GM23248 (cell line): ENCODE data around the gene CD4. TPM values are rescaled to one million over a fixed set of nuclear protein-coding genes. Genes with fewer than 3 reads are reported as not detected.
A peak's percentile ranks its signal among the peaks of the same experiment; 100 is the strongest.

Experiments used
- DNase-seq: peaks from one replicate; pipeline ENCODE4 v3.0.0-alpha.2; 2015
- H2AFZ ChIP-seq: fragments of 200-600 bp; sonication (generic); 2 replicates; pipeline ENCODE4 v1.6.1; 2016; ENCODE audit warnings: antibody characterized with exemption
- H3F3A ChIP-seq: fragments of 200-600 bp; sonication (generic); 2 replicates; pipeline ENCODE4 v1.6.1; 2016; ENCODE audit warnings: mild to moderate bottlenecking, antibody characterized with exemption, mixed run types; ENCODE audit not compliant: insufficient read depth
- H3K27ac ChIP-seq: fragments of 200-600 bp; sonication (generic); 2 replicates; pipeline ENCODE4 v1.5.1; 2016; ENCODE audit warnings: mild to moderate bottlenecking
- H3K27me3 ChIP-seq: fragments of 200-600 bp; sonication (generic); replicated peaks from 2 replicates; pipeline ENCODE4 v1.6.1; 2016; ENCODE audit warnings: mild to moderate bottlenecking; ENCODE audit not compliant: insufficient read depth
- H3K36me3 ChIP-seq: fragments of 200-600 bp; sonication (generic); 2 replicates; pipeline ENCODE4 v1.6.1; 2016; ENCODE audit warnings: low read depth, mild to moderate bottlenecking
- H3K4me1 ChIP-seq: fragments of 200-600 bp; sonication (generic); 2 replicates; pipeline ENCODE4 v1.6.1; 2016; ENCODE audit warnings: mild to moderate bottlenecking; ENCODE audit not compliant: insufficient read depth
- H3K4me2 ChIP-seq: fragments of 200-600 bp; sonication (generic); one replicate; pipeline ENCODE4 v1.6.1; 2016; ENCODE audit warnings: mild to moderate bottlenecking; ENCODE audit not compliant: unreplicated experiment
- H3K4me3 ChIP-seq: fragments of 200-600 bp; sonication (generic); 2 replicates; pipeline ENCODE4 v1.5.1; 2016; ENCODE audit warnings: mild to moderate bottlenecking
- H3K79me2 ChIP-seq: fragments of 200-600 bp; sonication (generic); 2 replicates; pipeline ENCODE4 v1.6.1; 2016; ENCODE audit warnings: mild to moderate bottlenecking; ENCODE audit not compliant: insufficient read depth
- H3K9ac ChIP-seq: fragments of 200-600 bp; sonication (generic); 2 replicates; pipeline ENCODE4 v1.6.1; 2016; ENCODE audit warnings: mild to moderate bottlenecking
- H3K9me2 ChIP-seq: fragments of 200-600 bp; sonication (generic); 2 replicates; pipeline ENCODE4 v1.6.1; 2016; ENCODE audit warnings: mixed run types, mild to moderate bottlenecking, moderate library complexity; ENCODE audit not compliant: insufficient read depth
- H3K9me3 ChIP-seq: fragments of 200-600 bp; sonication (generic); one replicate; pipeline ENCODE4 v1.6.1; 2017; ENCODE audit warnings: low read depth
- H4K20me1 ChIP-seq: fragments of 200-600 bp; sonication (generic); 2 replicates; pipeline ENCODE4 v1.6.0; 2016; ENCODE audit not compliant: insufficient read depth
- EZH2 ChIP-seq: fragments of 200-600 bp; sonication (generic); IDR thresholded peaks from 2 replicates; pipeline ENCODE4 v1.6.1; 2018; ENCODE audit warnings: antibody characterized with exemption, mild to moderate bottlenecking; ENCODE audit not compliant: insufficient read depth, poor library complexity, severe bottlenecking
- EZH2phosphoT487 ChIP-seq: fragments of 200-600 bp; sonication (generic); IDR thresholded peaks from 2 replicates; pipeline ENCODE4 v1.6.1; 2018; ENCODE audit warnings: antibody characterized with exemption, moderate library complexity, mild to moderate bottlenecking, low read depth; ENCODE audit not compliant: insufficient read depth
- WGBS, 2 experiments: methylation state at CpG; one replicate each; pipeline ENCODE4 v1.1.6; 2015 to 2017; ENCODE audit warnings: low lambda C conversion rate in 2 of 2, low coverage in 1 of 2; ENCODE audit errors: missing lambda C conversion rate in 2 of 2; 5-methylcytosine and 5-hydroxymethylcytosine counted together
- in situ Hi-C: fragments of 300-500 bp; cut with MboI; formaldehyde crosslinking; loops from 2 replicates; pipeline ENCODE4 v1.15.0; 2020
- polyA plus RNA-seq: library from polyadenylated mRNA; unstranded; fragments of >200 nt; fragmentation: Nextera tagmentation; extraction: Ambion mirVana; gene quantifications from 2 replicates; pipeline ENCODE4 v1.2.1, GENCODE V29; 2016
- total RNA-seq: library from RNA; depleted of rRNA; stranded (reverse); fragments of >200 nt; shearing (Covaris generic); gene quantifications from 2 replicates; pipeline ENCODE4 v1.2.3, GENCODE V29; 2014

CD4 gene
- total and polyA plus RNA-seq, 2 experiments from 2014 or later, result not detected

- 55% methylated on average over 4 of the region's 4 CpGs for WGBS, 2 experiments
- Histone ChIP-seq H3K79me2 (peaks cover 16% of the 10 kb centered on the region), H3K9ac (peak overlapping the region; percentile 48), H4K20me1 (no peaks in the 10 kb centered on the region), H3K36me3 (no peaks in the 10 kb centered on the region), H3K4me1 (peaks cover 31% of the 10 kb centered on the region), H3K4me3 (peak overlapping the region; percentile 98; the same call in 1 of the 2 replicates), H3K9me3 (no peaks in the 10 kb centered on the region), H3F3A (peaks cover 27% of the 10 kb centered on the region), H3K27ac (peak overlapping the region; percentile 73), H3K4me2 (peak overlapping the region; percentile 72), H2AFZ (peak overlapping the region; percentile 90), H3K9me2 (no peaks in the 10 kb centered on the region), H3K27me3 (no peaks in the 10 kb centered on the region)
- TF ChIP-seq EZH2 (no peak), EZH2phosphoT487 (no peak)
- in situ Hi-C loops, result no loop called here
- no peak for DNase-seq
These were observed 25.9 kb upstream of the CD4 start for GRCh38 chr12:6763380-6763779.

GRCh38 chr12:6764011-6764828 lies 25.1 kb upstream of the CD4 start:
- in situ Hi-C loops, result no loop called here
- Histone ChIP-seq H3K27ac (peak overlapping the region; percentile 73), H3F3A (peaks cover 27% of the 10 kb centered on the region), H3K36me3 (no peaks in the 10 kb centered on the region), H3K4me3 (peak overlapping the region; percentile 98), H3K9me3 (no peaks in the 10 kb centered on the region), H3K79me2 (peaks cover 24% of the 10 kb centered on the region), H2AFZ (peak overlapping the region; percentile 90), H3K27me3 (no peaks in the 10 kb centered on the region), H4K20me1 (peaks cover under 1% of the 10 kb centered on the region; the same call in 1 of the 2 replicates), H3K9me2 (no peaks in the 10 kb centered on the region), H3K4me2 (peak overlapping the region; percentile 72), H3K9ac (peak overlapping the region; percentile 48), H3K4me1 (peaks cover 37% of the 10 kb centered on the region)
- WGBS, 2 experiments, result 1 to 5% methylated on average over 10 to 16 of the region's 16 CpGs
- TF ChIP-seq EZH2 (no peak), EZH2phosphoT487 (no peak)
- peak; percentile 96 for DNase-seq

- H3K4me3 ChIP-seq, result peak overlapping the region; percentile 98
- 0 out of 2 replicates have a peak overlapping the region, but pooled peaks have one; percentile 90 for H2AFZ ChIP-seq
- 50 to 52% methylated on average over 7 of the region's 7 CpGs for WGBS, 2 experiments
- H3K9me3 ChIP-seq, result no peaks in the 10 kb centered on the region
- peak overlapping the region; percentile 73 for H3K27ac ChIP-seq
- peaks cover 27% of the 10 kb centered on the region for H3F3A ChIP-seq
- H3K9me2 ChIP-seq, result no peaks in the 10 kb centered on the region
- no peaks in the 10 kb centered on the region for H3K27me3 ChIP-seq
- peak overlapping the region; percentile 48 for H3K9ac ChIP-seq
- peaks cover 9% of the 10 kb centered on the region; the same call in 1 of the 2 replicates for H4K20me1 ChIP-seq
- peak; percentile 54 for DNase-seq
- in situ Hi-C loops, result no loop called here
- TF ChIP-seq EZH2phosphoT487, result no peak
- TF ChIP-seq EZH2, result no peak
- peak overlapping the region; percentile 72 for H3K4me2 ChIP-seq
- peaks cover 33% of the 10 kb centered on the region for H3K79me2 ChIP-seq
- no peaks in the 10 kb centered on the region for H3K36me3 ChIP-seq
- peaks cover 37% of the 10 kb centered on the region for H3K4me1 ChIP-seq
These were observed 24.2 kb upstream of the CD4 start for GRCh38 chr12:6765048-6765633.

- peak; percentile 83 for DNase-seq
- H4K20me1 ChIP-seq, result peaks cover 9% of the 10 kb centered on the region; the same call in 1 of the 2 replicates
- H3K27ac ChIP-seq, result peak within 1 kb of the TSS; percentile 73
- H3F3A ChIP-seq, result peaks cover 31% of the 10 kb centered on the region
- peak within 1 kb of the TSS; percentile 98 for H3K4me3 ChIP-seq
- H3K4me1 ChIP-seq, result peaks cover 37% of the 10 kb centered on the region
- H3K9me3 ChIP-seq, result no peaks in the 10 kb centered on the region
- no peaks in the 10 kb centered on the region for H3K27me3 ChIP-seq
- H3K4me2 ChIP-seq, result peak within 1 kb of the TSS; percentile 80
- no peaks in the 10 kb centered on the region for H3K36me3 ChIP-seq
- peak within 1 kb of the TSS; percentile 90 for H3K9ac ChIP-seq
- WGBS, 2 experiments, result 13 to 28% methylated on average over 22 to 63 of the region's 63 CpGs
- in situ Hi-C loops, result no loop called here
- H3K79me2 ChIP-seq, result peaks cover 33% of the 10 kb centered on the region
- H2AFZ ChIP-seq, result peak within 1 kb of the TSS; percentile 90
- H3K9me2 ChIP-seq, result no peaks in the 10 kb centered on the region
- TF ChIP-seq EZH2phosphoT487 (no peak), EZH2 (no peak)
These were observed 23.4 kb upstream of the CD4 start, which contains the start of gene PTMS for GRCh38 chr12:6765634-6766581. PTMS (plus strand) TSS chr12:6766363; CDS start chr12:6766706, 343 bp downstream.
